Prostate gland (tissue), 2 donors: Measurements from ENCODE around the gene USP9X.
"Not testable (repeated sequence)": the region's sequence is repeated elsewhere in the genome, so short reads cannot be mapped to it uniquely, and the experiment has no call there.

Experiments
- POLR2AphosphoS5 ChIP-seq: sonication (generic); formaldehyde crosslinking; IDR thresholded peaks from one replicate; pipeline ENCODE4 v1.6.1; 2017; ENCODE audit warnings: antibody characterized with exemption
- TF ChIP-seq, protein P1 (sequence below), 4 experiments: fragments of 200-600 bp in 2 of 4; fragments of 450-650 bp in 2 of 4; sonication (generic) in 2 of 4; IDR thresholded peaks; 1 replicate in 3 of 4; 2 replicates in 1 of 4; pipeline ENCODE4 v1.5.1; 2016 to 2019; ENCODE audit warnings: antibody characterized with exemption in 4 of 4, mild to moderate bottlenecking in 2 of 4, moderate library complexity in 2 of 4

DNA sequence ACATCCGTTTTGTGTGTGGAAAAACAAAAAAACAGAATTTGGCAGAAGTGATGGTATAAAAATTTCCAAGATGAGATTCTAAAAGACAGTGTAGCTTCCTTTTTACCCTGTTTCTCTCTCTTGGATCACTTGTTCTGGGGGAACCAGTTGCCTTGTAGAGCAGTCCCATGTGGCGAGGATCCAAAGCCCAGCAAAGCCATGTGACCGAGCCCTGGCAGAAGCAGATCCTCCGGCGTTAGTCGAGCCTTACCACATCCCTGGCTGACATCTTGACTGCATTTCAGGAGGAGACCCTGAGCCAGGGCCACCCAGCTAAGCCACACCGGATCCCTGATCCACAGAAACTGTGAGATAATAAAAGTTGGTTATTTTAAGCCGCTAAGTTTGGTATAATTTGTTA is 22.0 kb upstream of the USP9X start:
- TF ChIP-seq, protein P1, sequence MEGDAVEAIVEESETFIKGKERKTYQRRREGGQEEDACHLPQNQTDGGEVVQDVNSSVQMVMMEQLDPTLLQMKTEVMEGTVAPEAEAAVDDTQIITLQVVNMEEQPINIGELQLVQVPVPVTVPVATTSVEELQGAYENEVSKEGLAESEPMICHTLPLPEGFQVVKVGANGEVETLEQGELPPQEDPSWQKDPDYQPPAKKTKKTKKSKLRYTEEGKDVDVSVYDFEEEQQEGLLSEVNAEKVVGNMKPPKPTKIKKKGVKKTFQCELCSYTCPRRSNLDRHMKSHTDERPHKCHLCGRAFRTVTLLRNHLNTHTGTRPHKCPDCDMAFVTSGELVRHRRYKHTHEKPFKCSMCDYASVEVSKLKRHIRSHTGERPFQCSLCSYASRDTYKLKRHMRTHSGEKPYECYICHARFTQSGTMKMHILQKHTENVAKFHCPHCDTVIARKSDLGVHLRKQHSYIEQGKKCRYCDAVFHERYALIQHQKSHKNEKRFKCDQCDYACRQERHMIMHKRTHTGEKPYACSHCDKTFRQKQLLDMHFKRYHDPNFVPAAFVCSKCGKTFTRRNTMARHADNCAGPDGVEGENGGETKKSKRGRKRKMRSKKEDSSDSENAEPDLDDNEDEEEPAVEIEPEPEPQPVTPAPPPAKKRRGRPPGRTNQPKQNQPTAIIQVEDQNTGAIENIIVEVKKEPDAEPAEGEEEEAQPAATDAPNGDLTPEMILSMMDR (IDR thresholded peaks at IDR 0.05), result not testable (repeated sequence)
- TF ChIP-seq POLR2AphosphoS5, result not testable (repeated sequence)
